Measurements from ENCODE around the gene ZNF638. TPM values are rescaled to one million over a fixed set of nuclear protein-coding genes. Genes with fewer than 3 reads are reported as not detected.
"Not testable (repeated sequence)": the region's sequence is repeated elsewhere in the genome, so short reads cannot be mapped to it uniquely, and the experiment has no call there.

Gene ZNF638
- total and polyA plus RNA-seq, 2 donors, result 149 to 210 TPM

- Histone ChIP-seq H3K36me3 (ENCODE audit: control insufficient read depth in 2 of 2, insufficient read depth in 2 of 2, low read length in 1 of 2) (peaks cover 15 to 45% of the 10 kb centered on the region in 2 donors), H3K27ac (ENCODE audit: low read depth in 1 of 2, low read length in 1 of 2) (no peak overlapping the region), H3K4me1 (ENCODE audit: control insufficient read depth in 2 of 2, insufficient read depth in 2 of 2, low read length in 2 of 2) (no peaks in the 10 kb centered on the region), H3K27me3 (ENCODE audit: control insufficient read depth in 2 of 2, insufficient read depth in 1 of 2, low read length in 1 of 2) (no peaks in the 10 kb centered on the region), H3K9me3 (ENCODE audit: control insufficient read depth in 2 of 2, insufficient read depth in 1 of 2, low read length in 1 of 2) (no peaks in the 10 kb centered on the region), H3K4me3 (ENCODE audit: low read length in 2 of 2) (no peak overlapping the region)
- no peak for DNase-seq (ENCODE audit: low read depth in 6 of 9, low spot score in 9 of 9)
- over 99% methylated on average over 2 of the region's 2 CpGs for WGBS
These were observed 91.2 kb downstream of the ZNF638 start for GRCh38 chr2:71422786-71423185.

DNA sequence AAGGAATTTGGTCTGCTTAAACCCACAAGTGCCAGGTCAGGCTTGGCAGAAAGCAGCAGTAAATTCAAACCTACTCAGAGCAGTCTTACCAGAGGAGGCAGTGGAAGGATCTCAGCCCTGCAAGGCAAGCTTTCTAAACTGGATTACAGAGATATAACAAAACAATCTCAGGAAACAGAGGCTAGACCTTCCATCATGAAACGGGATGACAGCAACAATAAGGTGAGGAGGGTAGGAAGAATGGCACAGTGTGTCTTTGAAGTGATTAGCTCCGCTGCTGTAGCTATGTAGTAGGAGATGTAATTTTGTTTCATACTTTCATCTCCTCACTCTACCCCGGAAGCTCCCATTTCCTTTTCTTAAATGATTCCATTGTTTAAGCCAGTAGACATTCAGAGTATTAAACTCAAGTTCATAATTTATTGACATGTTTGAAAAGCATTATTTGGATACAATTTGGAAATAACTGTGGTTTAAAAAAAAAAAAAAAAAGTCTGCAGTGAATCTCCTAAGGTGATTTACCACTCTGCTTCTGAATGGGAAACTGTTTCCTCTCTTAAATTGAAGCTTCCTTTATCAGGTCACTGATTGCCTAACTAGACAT is 92.3 kb downstream of the ZNF638 start:
- H3K36me3 ChIP-seq (ENCODE audit: control insufficient read depth in 2 of 2, insufficient read depth in 2 of 2, low read length in 1 of 2), result peaks cover 18 to 49% of the 10 kb centered on the region in 2 donors
- H3K4me3 ChIP-seq (ENCODE audit: low read length in 2 of 2), result no peak overlapping the region
- no peaks in the 10 kb centered on the region for H3K4me1 ChIP-seq (ENCODE audit: control insufficient read depth in 2 of 2, insufficient read depth in 2 of 2, low read length in 2 of 2)
- no peak for DNase-seq (ENCODE audit: low read depth in 6 of 9, low spot score in 9 of 9)
- H3K9me3 ChIP-seq (ENCODE audit: control insufficient read depth in 2 of 2, insufficient read depth in 1 of 2, low read length in 1 of 2), result no peaks in the 10 kb centered on the region
- H3K27me3 ChIP-seq (ENCODE audit: control insufficient read depth in 2 of 2, insufficient read depth in 1 of 2, low read length in 1 of 2), result no peaks in the 10 kb centered on the region
- H3K27ac ChIP-seq (ENCODE audit: low read depth in 1 of 2, low read length in 1 of 2), result no peak overlapping the region
- WGBS, result 98% methylated on average over 3 of the region's 3 CpGs

DNA sequence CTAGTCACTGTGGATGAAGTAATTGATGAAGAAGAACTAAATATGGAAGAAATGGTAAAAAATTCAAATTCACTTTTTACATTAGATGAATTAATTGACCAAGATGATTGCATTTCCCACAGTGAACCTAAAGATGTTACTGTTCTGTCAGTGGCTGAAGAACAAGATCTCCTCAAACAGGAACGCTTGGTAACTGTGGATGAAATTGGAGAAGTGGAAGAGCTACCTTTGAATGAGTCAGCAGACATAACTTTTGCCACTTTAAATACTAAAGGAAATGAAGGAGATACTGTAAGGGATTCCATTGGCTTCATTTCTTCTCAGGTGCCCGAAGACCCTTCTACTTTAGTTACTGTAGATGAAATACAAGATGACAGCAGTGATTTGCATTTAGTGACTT is 95.1 kb downstream of the ZNF638 start:
- peaks cover 21 to 66% of the 10 kb centered on the region in 2 donors for H3K36me3 ChIP-seq (ENCODE audit: control insufficient read depth in 2 of 2, insufficient read depth in 2 of 2, low read length in 1 of 2)
- H3K4me1 ChIP-seq (ENCODE audit: control insufficient read depth in 2 of 2, insufficient read depth in 2 of 2, low read length in 2 of 2), result no peaks in the 10 kb centered on the region
- no peak overlapping the region for H3K27ac ChIP-seq (ENCODE audit: low read depth in 1 of 2, low read length in 1 of 2)

DNA sequence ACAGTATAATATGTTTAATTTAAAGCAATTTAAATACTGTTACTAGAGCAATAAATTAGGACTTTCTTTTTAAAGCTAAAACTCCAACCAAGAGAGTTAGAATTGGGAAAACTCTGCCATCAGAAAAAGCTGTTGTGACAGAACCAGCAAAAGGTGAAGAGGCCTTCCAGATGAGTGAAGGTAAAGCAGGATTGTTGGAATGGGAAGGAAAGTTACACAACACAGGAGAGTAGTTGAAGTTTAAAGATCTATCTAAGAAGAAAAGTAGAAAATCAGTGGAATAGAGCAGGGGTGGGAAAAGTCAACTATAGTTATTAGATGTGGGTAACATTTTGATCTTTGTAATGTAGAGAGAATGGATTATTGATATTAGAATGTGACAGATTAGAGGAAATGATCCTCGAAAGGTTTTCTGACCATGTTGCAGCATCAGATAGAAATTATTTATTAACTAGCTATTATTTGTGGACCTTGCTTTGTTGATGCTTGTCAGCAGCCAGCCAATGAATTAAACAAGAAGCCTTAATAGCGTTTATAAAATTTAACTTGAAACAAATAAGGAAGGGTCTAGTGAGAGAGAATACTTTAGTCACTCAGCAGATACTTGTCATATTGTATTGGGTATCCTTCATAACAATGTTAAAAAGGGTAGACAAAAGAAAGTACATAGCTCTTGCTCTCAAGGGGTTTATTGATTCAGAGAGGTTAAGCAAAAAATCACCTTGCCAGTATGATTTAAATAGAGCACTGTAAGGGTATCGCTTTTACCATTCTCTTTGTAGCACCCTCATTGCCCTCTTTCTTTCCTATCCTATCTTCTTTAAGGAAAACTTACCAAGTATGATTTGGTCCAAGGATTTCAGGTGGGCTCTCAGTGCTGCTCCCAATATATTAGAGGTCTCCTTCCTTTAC is 97.1 kb downstream of the ZNF638 start:
- no peaks in the 10 kb centered on the region for H3K4me1 ChIP-seq (ENCODE audit: control insufficient read depth in 2 of 2, insufficient read depth in 2 of 2, low read length in 2 of 2)
- H3K27ac ChIP-seq (ENCODE audit: low read depth in 1 of 2, low read length in 1 of 2), result no peak overlapping the region
- no peaks in the 10 kb centered on the region for H3K27me3 ChIP-seq (ENCODE audit: control insufficient read depth in 2 of 2, insufficient read depth in 1 of 2, low read length in 1 of 2)
- DNase-seq (ENCODE audit: low read depth in 6 of 9, low spot score in 9 of 9), result no peak
- H3K36me3 ChIP-seq (ENCODE audit: control insufficient read depth in 2 of 2, insufficient read depth in 2 of 2, low read length in 1 of 2), result peaks cover 24 to 72% of the 10 kb centered on the region in 2 donors
- WGBS, result over 99% methylated on average over 3 of the region's 3 CpGs
- H3K4me3 ChIP-seq (ENCODE audit: low read length in 2 of 2), result no peak overlapping the region
- no peaks in the 10 kb centered on the region for H3K9me3 ChIP-seq (ENCODE audit: control insufficient read depth in 2 of 2, insufficient read depth in 1 of 2, low read length in 1 of 2)

More for the DNA sequence above, 95.1 kb downstream of the ZNF638 start:
- DNase-seq (ENCODE audit: low read depth in 6 of 9, low spot score in 9 of 9), result no peak
- Histone ChIP-seq H3K9me3 (ENCODE audit: control insufficient read depth in 2 of 2, insufficient read depth in 1 of 2, low read length in 1 of 2) (no peaks in the 10 kb centered on the region), H3K4me3 (ENCODE audit: low read length in 2 of 2) (no peak overlapping the region), H3K27me3 (ENCODE audit: control insufficient read depth in 2 of 2, insufficient read depth in 1 of 2, low read length in 1 of 2) (no peaks in the 10 kb centered on the region)
- 93% methylated on average over 2 of the region's 2 CpGs for WGBS

DNA sequence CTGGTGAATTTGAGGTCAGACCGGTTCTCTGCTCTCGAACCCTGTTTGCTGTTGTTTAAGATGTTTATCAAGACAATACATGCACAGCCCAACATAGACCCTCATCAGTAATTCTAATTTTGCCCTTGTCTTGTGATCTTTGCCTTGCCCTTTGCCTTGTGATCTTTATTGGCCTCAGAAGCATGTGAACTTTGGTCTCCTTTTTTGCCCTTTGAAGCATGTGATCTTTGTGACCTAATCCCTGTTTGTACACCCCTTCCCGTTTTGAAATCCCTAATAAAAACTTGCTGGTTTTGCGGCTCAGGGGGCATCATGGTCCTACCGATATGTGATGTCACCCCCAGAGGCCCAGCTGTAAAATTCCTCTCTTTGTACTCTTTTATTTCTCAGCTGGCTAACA is 113.6 kb downstream of the ZNF638 start:
- not testable (repeated sequence) for H3K27ac ChIP-seq (ENCODE audit: low read depth in 1 of 2, low read length in 1 of 2)
- WGBS, result 94% methylated on average over 5 of the region's 5 CpGs

GRCh38 chr2:71446505-71446904 is 114.9 kb downstream of the ZNF638 start:
- Histone ChIP-seq H3K4me3 (ENCODE audit: low read length in 2 of 2) (no peak overlapping the region), H3K36me3 (ENCODE audit: control insufficient read depth in 2 of 2, insufficient read depth in 2 of 2, low read length in 1 of 2) (no peaks in the 10 kb centered on the region), H3K27me3 (ENCODE audit: control insufficient read depth in 2 of 2, insufficient read depth in 1 of 2, low read length in 1 of 2) (peaks cover 0 to 3% of the 10 kb centered on the region in 2 donors), H3K9me3 (ENCODE audit: control insufficient read depth in 2 of 2, insufficient read depth in 1 of 2, low read length in 1 of 2) (no peaks in the 10 kb centered on the region), H3K27ac (ENCODE audit: low read depth in 1 of 2, low read length in 1 of 2) (no peak overlapping the region), H3K4me1 (ENCODE audit: control insufficient read depth in 2 of 2, insufficient read depth in 2 of 2, low read length in 2 of 2) (no peaks in the 10 kb centered on the region)
- WGBS, result 94% methylated on average over 1 of the region's 1 CpG
- DNase-seq (ENCODE audit: low read depth in 6 of 9, low spot score in 9 of 9), result no peak

More for the DNA sequence above, 113.6 kb downstream of the ZNF638 start:
- not testable (repeated sequence) for H3K9me3 ChIP-seq (ENCODE audit: control insufficient read depth in 2 of 2, insufficient read depth in 1 of 2, low read length in 1 of 2); H3K36me3 ChIP-seq (ENCODE audit: control insufficient read depth in 2 of 2, insufficient read depth in 2 of 2, low read length in 1 of 2); H3K4me1 ChIP-seq (ENCODE audit: control insufficient read depth in 2 of 2, insufficient read depth in 2 of 2, low read length in 2 of 2); H3K4me3 ChIP-seq (ENCODE audit: low read length in 2 of 2); H3K27me3 ChIP-seq (ENCODE audit: control insufficient read depth in 2 of 2, insufficient read depth in 1 of 2, low read length in 1 of 2); DNase-seq (ENCODE audit: low read depth in 6 of 9, low spot score in 9 of 9)

DNA sequence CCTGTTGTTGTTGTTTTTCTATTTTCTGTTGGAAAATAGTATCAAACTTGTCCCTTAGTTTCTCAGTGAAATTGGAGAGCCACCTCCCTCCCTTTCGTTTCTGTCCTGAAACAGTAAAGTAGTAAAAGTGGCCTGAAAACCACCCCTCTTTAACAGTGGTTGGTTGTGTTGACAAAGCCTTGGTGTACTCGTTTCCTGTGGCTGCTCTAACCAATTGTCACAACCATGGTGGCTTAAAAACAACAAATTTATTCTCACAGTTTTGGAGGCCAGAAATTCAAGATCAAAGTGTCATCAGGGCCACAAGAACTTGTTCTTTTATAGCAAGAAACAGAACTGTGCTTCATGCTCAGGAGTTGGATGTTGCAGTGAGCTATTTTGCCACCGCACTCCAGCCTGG is 117.8 kb downstream of the ZNF638 start:
- no peak overlapping the region for H3K27ac ChIP-seq (ENCODE audit: low read depth in 1 of 2, low read length in 1 of 2)

GRCh38 chr2:71451705-71452104 is 120.1 kb downstream of the ZNF638 start:
- Histone ChIP-seq H3K36me3 (ENCODE audit: control insufficient read depth in 2 of 2, insufficient read depth in 2 of 2, low read length in 1 of 2) (no peaks in the 10 kb centered on the region), H3K27ac (ENCODE audit: low read depth in 1 of 2, low read length in 1 of 2) (no peak overlapping the region), H3K4me1 (ENCODE audit: control insufficient read depth in 2 of 2, insufficient read depth in 2 of 2, low read length in 2 of 2) (peaks cover 0 to 23% of the 10 kb centered on the region in 2 donors), H3K4me3 (ENCODE audit: low read length in 2 of 2) (no peak overlapping the region), H3K9me3 (ENCODE audit: control insufficient read depth in 2 of 2, insufficient read depth in 1 of 2, low read length in 1 of 2) (no peaks in the 10 kb centered on the region), H3K27me3 (ENCODE audit: control insufficient read depth in 2 of 2, insufficient read depth in 1 of 2, low read length in 1 of 2) (peaks cover 12 to 44% of the 10 kb centered on the region in 2 donors)
- no peak for DNase-seq (ENCODE audit: low read depth in 6 of 9, low spot score in 9 of 9)
- WGBS, result 95% methylated on average over 4 of the region's 4 CpGs

More for the DNA sequence above, 117.8 kb downstream of the ZNF638 start:
- peaks cover 0 to 8% of the 10 kb centered on the region in 2 donors for H3K4me1 ChIP-seq (ENCODE audit: control insufficient read depth in 2 of 2, insufficient read depth in 2 of 2, low read length in 2 of 2)
- 84% methylated on average over 3 of the region's 3 CpGs for WGBS
- no peaks in the 10 kb centered on the region for H3K36me3 ChIP-seq (ENCODE audit: control insufficient read depth in 2 of 2, insufficient read depth in 2 of 2, low read length in 1 of 2)
- peaks cover 12 to 28% of the 10 kb centered on the region in 2 donors for H3K27me3 ChIP-seq (ENCODE audit: control insufficient read depth in 2 of 2, insufficient read depth in 1 of 2, low read length in 1 of 2)
- DNase-seq (ENCODE audit: low read depth in 6 of 9, low spot score in 9 of 9), result no peak
- H3K4me3 ChIP-seq (ENCODE audit: low read length in 2 of 2), result no peak overlapping the region
- H3K9me3 ChIP-seq (ENCODE audit: control insufficient read depth in 2 of 2, insufficient read depth in 1 of 2, low read length in 1 of 2), result no peaks in the 10 kb centered on the region

GRCh38 chr2:71452565-71452964 is 121.0 kb downstream of the ZNF638 start:
- peaks cover 12 to 44% of the 10 kb centered on the region in 2 donors for H3K27me3 ChIP-seq (ENCODE audit: control insufficient read depth in 2 of 2, insufficient read depth in 1 of 2, low read length in 1 of 2)
- no peaks in the 10 kb centered on the region for H3K36me3 ChIP-seq (ENCODE audit: control insufficient read depth in 2 of 2, insufficient read depth in 2 of 2, low read length in 1 of 2)
- H3K4me1 ChIP-seq (ENCODE audit: control insufficient read depth in 2 of 2, insufficient read depth in 2 of 2, low read length in 2 of 2), result peaks cover 0 to 23% of the 10 kb centered on the region in 2 donors
- no peak for DNase-seq (ENCODE audit: low read depth in 6 of 9, low spot score in 9 of 9)
- no peak overlapping the region for H3K27ac ChIP-seq (ENCODE audit: low read depth in 1 of 2, low read length in 1 of 2)
- H3K9me3 ChIP-seq (ENCODE audit: control insufficient read depth in 2 of 2, insufficient read depth in 1 of 2, low read length in 1 of 2), result no peaks in the 10 kb centered on the region
- no peak overlapping the region for H3K4me3 ChIP-seq (ENCODE audit: low read length in 2 of 2)
- WGBS, result 13% methylated on average over 2 of the region's 2 CpGs
